GM18858 (cell line): ENCODE data around the gene GPD1L.

Experiments used
- ATAC-seq: cut with Tn5 transposase; IDR thresholded peaks from one replicate; pipeline ENCODE4 v1.9.1; 2021; ENCODE audit not compliant: unreplicated experiment

The GPD1L gene

DNA sequence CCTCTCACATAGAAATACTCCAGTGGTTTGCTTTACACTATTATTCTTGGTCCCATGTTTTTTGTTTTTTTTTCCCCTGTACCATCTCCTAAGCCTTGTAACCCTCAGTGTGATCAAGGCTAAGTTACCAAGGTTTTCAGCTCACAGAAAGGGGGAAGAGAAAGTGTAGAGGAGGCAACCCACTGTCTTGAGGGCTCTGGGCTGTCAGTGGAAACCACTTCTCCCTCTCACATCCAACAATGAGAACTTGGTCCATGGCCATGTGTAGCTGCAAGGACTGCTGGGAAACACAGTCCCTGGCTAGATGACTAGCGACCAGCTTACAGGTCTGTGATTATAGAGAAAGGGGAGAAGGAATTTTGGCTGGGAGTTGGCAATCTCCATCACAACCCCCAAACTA is 30.3 kb downstream of the GPD1L start:
- no peak for ATAC-seq

DNA sequence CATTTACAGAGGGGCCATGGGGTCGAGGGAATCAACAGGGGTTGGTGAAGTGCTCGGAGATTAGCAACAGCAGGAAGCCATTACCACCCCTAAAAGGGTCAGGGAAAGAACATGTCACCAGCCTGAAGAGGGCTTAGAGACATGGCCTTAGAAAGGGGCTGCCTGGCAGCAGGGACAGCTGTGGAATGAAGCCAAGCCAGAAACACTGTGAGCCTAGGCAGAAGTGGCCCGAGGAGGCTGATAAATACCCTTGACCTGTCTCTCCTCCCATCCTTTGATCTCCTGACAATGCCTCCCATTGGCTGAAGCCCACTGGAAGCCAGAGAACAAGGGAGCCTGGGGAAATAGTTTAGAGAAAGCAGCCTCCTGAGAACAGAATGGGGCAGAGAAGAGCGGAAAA is 31.4 kb downstream of the GPD1L start:
- ATAC-seq, result no peak

DNA sequence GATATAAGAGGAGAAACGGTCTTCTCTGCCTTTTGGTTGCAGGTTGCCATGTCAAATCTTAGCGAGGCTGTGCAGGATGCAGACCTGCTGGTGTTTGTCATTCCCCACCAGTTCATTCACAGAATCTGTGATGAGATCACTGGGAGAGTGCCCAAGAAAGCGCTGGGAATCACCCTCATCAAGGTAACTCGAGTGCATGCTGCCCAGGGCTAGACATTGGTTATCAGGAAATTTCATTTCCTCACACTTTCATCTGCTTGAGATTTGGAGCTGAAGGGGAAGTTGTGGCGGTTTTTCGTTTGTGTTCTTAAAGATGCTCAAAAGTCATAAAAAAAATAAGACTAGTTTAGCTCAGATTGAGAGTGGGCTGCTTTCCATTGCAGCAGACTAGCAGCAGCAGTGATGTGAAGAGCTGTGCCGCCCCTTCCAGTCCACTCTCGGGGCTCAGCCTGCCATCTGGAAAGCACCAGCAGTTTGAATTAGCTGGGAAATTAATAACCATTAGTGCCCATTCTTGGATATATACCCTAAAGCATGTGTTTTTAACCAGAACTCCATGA is 32.2 kb downstream of the GPD1L start:
- no peak for ATAC-seq

GRCh38 chr3:32140943-32141342 is 34.5 kb downstream of the GPD1L start:
- ATAC-seq, result no peak

- peak; percentile 58 for ATAC-seq
These were observed 37.7 kb downstream of the GPD1L start for GRCh38 chr3:32143849-32144757.

- no peak for ATAC-seq
These were observed 40.4 kb downstream of the GPD1L start for GRCh38 chr3:32146746-32147211.

GRCh38 chr3:32147509-32147908 is 41.1 kb downstream of the GPD1L start:
- ATAC-seq, result no peak

DNA sequence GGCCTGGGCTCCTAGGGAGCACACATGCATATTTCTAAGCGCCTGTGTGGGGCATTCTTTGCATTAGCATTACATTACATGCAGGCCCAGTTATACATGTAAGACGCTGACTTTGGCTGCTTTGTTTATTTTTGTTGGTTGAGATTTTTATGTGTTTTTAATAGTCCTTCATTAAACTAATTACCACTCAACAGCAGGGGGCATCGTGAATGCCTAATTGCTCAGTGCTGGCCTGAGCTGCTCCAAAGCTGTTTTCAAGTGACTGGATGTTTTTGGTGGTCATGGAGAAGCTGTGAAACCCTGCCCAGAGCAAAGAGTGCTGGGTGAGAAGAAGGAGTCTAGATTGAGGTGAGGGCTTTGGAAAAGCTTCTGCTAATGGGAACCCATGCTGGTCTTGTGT is 41.5 kb downstream of the GPD1L start:
- ATAC-seq, result no peak

DNA sequence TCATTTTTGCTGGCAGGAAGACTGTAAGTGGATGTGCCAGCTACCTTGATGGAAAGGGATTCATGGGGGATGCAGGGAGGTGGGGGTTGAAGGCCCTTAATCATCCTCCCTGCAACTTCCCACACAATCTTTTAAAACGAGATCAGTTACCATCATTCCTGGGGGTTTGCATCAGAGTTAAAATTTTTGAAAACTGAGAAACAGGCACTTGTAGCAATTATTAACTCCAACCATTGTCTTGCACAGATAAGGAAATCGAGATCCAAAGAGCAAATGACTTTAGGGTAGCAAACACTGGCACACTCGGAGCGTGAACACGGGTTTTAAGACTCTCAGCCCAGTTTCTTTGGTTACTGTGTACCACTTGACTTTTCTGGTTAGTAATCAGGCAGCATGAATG is 41.9 kb downstream of the GPD1L start:
- no peak for ATAC-seq

DNA sequence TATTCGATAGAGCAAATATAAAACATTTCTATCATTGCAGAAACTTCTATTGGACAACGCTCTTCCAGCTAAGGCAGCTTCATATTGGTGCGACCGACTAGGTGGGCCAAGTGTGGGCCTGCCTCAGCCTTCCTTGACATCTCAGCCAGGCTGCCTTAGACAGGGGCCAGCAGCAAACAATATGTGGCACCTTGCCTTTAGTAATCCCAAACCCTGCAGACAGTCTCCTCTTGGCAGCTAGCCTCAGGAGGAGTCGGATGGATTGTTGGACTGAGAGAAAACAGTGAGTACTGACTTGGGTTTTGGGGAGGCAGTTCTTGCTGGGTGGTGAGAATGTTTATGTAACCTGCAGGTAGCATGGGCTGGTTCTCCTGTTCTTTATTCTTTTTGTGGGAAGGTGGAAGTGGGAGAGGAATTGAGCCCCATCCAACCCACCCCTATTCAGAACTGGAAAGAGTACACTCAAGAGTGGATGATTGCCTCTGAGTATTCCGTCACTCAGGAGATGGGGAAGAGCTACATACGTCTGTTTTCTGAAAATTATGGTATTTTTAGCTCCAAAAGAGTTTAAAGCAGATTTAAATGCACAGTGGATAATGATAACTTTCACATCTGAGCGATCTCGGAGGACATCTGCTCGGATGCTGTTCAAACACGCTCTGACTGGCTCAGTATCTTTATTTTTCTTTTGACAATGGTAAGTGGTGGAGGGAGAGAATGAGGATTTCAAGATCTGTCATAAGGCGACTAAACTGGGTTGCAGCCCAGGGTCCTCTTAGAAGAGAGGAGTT is 47.2 kb downstream of the GPD1L start:
- ATAC-seq, result no peak

- no peak for ATAC-seq
These were observed 47.8 kb downstream of the GPD1L start for GRCh38 chr3:32154205-32154579.

DNA sequence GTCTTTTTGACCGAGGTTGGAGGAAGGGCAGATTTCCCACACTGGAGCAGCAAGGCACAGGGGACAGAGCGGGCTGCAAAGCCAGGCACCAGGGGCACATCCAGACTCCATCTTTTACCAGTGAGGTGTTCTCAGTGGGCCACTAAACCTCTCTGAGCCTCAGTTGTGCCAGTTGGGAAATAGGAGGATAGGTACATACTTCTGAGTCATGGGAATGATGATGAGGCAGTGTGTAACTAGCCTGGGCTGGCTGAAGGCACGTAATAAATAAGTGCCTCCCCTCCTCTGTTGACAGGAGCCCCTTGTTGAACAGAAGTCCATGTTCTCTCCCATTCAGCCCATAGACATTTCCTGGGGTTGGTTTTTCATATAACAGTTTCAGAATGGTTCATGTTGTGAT is 48.7 kb downstream of the GPD1L start:
- ATAC-seq, result no peak

DNA sequence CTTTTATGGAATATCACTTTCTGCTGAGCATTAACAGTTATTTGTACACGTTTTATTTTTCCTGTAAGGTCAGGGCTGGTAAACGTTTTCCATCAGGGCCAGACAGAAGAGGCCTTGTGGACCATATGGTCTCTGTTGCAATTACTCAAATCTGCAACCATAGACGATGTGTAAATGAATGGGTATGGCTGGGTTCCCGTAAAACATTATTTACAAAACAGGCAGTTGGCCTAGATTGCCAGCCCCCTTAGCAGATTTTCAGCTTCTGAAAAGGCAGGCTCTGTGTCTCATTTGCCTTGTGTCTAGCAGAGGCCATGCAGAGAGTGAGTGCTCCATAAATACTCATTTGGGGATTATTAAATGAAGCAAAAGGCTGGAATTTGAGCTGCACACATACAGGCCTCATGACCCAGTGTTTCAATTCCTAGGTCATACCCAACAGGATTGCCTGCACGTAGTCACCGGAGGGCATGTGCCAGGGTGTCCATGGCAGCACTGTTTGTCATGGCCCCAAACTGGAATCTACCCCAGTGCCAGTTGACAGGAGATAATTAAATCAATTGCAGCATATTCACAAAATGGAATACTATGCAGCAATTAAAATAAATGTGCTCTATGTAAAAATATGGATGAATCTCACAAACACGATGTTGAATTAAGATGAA is 51.3 kb downstream of the GPD1L start:
- no peak for ATAC-seq

DNA sequence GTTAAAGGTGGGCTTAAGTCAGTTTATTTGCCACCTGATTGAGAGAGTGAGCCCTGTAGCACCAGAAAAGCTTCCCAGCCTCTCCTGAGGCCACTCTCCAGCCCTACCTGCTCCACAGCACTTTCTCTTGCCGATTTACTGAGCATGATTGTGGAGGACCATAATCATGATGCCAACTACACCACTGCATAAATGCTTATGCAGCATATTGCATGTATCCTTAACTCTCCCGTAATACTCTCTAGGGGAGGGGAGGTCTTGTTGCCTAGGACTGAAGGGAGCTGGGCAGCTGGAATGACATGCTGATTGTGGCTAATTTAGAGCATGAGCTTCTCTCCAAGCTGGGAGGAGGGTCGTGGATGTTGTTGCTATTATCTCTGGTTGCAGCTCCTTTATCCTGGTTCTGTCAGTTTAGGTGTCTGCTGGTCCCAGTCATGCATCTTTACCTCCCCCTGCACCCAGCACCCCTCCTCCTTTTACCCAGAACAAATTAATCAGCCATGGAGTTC is 54.3 kb downstream of the GPD1L start:
- no peak for ATAC-seq

DNA sequence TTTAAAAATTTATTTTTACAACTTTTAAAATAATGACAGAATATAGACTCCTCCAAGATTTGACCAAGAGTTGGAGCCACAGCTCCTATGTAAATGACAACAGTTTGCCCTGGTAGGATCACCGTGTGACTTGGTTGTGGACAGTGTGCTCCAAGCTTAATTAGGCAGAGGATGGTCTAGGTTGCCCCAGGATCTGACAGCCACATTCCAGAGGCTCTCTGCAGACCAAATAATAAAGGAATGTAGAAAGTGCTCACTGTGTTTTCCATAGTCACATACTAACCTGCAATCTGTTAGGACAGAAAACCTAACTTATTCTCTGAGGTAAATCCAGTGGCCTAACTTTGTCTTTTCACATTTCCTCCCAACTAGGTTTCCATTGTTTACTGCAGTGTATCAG is 59.0 kb downstream of the GPD1L start:
- ATAC-seq, result no peak

GRCh38 chr3:32166654-32167053 is 60.2 kb downstream of the GPD1L start:
- no peak for ATAC-seq

DNA sequence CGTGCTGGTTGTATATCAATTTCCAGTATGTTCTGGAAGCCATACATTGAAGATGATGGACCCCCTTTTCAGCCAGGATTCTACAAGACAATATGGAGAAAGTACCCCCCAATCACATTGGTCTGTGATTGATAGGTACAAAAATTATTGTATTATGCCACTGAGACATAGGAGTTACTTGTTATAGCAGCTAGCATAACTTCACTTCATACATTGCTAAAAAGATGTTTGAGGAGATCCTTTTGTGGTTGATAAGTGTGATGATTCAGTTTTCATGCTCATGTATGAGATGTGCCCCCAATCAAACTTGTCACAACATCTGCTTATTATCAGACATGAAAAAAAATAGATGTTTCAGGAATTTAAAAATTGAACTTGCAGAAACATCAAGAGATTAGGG is 66.0 kb downstream of the GPD1L start:
- no peak for ATAC-seq

GRCh38 chr3:32175607-32176197 is 69.3 kb downstream of the GPD1L start:
- no peak for ATAC-seq

DNA sequence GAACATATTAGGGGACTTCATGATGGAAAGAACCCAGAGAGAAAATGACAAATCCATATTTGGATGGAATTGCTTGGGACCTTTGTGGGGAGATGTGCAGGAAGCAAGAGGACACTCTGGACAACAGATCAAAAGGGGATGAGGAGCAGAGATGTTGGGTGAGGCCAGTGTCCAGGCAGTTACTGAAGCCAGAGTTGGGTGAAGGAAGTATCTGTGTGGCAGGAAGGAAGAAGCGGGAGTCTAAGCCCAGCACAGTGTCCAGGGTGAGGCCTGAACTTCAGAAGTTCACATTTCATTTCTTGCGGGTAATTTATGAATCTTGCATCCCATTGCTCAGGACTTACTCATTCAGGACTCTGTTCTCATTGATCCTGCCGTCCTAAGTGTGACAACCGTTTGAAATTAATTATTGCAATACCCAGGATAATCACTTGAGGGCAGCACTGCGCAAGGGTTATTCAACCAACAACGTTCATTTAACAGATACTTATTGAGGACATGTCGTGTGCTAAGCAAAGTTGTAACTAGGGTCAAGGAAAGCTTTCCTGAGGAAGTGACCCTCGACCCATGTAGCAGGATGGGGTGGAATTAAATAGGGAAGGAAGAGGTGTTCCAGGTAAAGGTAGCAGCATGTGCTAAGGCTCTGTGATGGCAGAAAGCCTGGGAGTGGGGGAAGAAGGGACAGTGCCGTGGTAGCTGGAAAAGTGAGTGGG is 70.7 kb downstream of the GPD1L start:
- no peak for ATAC-seq

- ATAC-seq, result no peak
These were observed 71.3 kb downstream of the GPD1L start for GRCh38 chr3:32177702-32178198.
